K562 (cell line): Measurements from ENCODE around the gene MCHR2. TPM values are rescaled to one million over a fixed set of nuclear protein-coding genes. Genes with fewer than 3 reads are reported as not detected.

ENCODE experiments used
- ATAC-seq: fragments of 200-7000 bp; cut with Tn5 transposase; 3 replicates; pipeline ENCODE4 v1.9.1; 2020; ENCODE audit warnings: moderate library complexity
- BruUV-seq: library from RNA; stranded (reverse); fragments of 400-500 nt; replicated peaks from 2 replicates; lab custom pipeline; 2021; lab: Mats Ljungman, UMichigan
- CTCF ChIA-PET: fragments of 300-600 bp; formaldehyde crosslinking; extraction: SDS; loops from one replicate; lab custom pipeline; 2021; ENCODE audit warnings: low intra/inter-chr PET ratio; lab: Yijun Ruan, JAX
- POLR2A ChIA-PET: fragments of 300-600, 350-650 bp; sonication (Branson Sonifier 250); formaldehyde crosslinking; extraction: SDS; loops from one replicate; lab custom pipeline; 2021; ENCODE audit warnings: antibody characterized with exemption, inconsistent platforms; lab: Yijun Ruan, JAX
- DNase-seq, 4 experiments: peaks; one replicate each; pipeline versions ENCODE4 v3.0.0 to v3.0.0-alpha.2; 2011 to 2018; ENCODE audit warnings: low spot score in 3 of 4, mixed read lengths in 3 of 4; ENCODE audit errors: extremely low read depth in 1 of 4
- FAIRE-seq: peaks from 2 replicates; lab custom pipeline; 2011; peaks lifted over from hg19 to GRCh38; lab: Jason Lieb, UNC
- H2AFZ ChIP-seq: 2 replicates; pipeline ENCODE4 v1.6.0; 2011; ENCODE audit warnings: low read depth, low read length, control low read depth, inconsistent platforms
- H3K27ac ChIP-seq: fragments of 200-600 bp; 3 replicates; pipeline ENCODE4 v1.8.0; 2011; ENCODE audit warnings: low read depth, mild to moderate bottlenecking, control low read depth, inconsistent platforms, low read length, moderate library complexity, mixed read lengths; ENCODE audit errors: extremely low read depth
- H3K27me3 ChIP-seq, 2 experiments: fragments of 300-600 bp in 1 of 2; 2 replicates in 1 of 2; 3 replicates in 1 of 2; pipeline versions ENCODE4 v1.6.0 to v1.8.0; 2011; ENCODE audit warnings: inconsistent platforms in 2 of 2, low read length in 2 of 2, mild to moderate bottlenecking in 1 of 2, mixed read lengths in 1 of 2, moderate library complexity in 1 of 2; ENCODE audit not compliant: control insufficient read depth in 2 of 2, insufficient read depth in 2 of 2
- H3K36me3 ChIP-seq: fragments of 300-600 bp; 3 replicates; pipeline ENCODE4 v1.8.0; 2011; ENCODE audit warnings: mild to moderate bottlenecking, low read length, inconsistent platforms; ENCODE audit not compliant: control insufficient read depth, insufficient read depth
- H3K4me1 ChIP-seq, 2 experiments: fragments of 200-600 bp in 1 of 2; replicated peaks in 1 of 2; 2 replicates in 1 of 2; 3 replicates in 1 of 2; pipeline versions ENCODE4 v1.5.1 to v1.8.0; 2011; ENCODE audit warnings: inconsistent platforms in 2 of 2, low read length in 2 of 2, mild to moderate bottlenecking in 1 of 2, mixed read lengths in 1 of 2, moderate library complexity in 1 of 2; ENCODE audit not compliant: control insufficient read depth in 2 of 2, insufficient read depth in 2 of 2
- H3K4me2 ChIP-seq: 2 replicates; pipeline ENCODE4 v1.6.1; 2011; ENCODE audit warnings: low read length, control low read depth, inconsistent platforms, mixed read lengths; ENCODE audit not compliant: insufficient read depth
- H3K4me3 ChIP-seq: fragments of 200-600 bp; sonication (generic), shearing (Covaris generic); 2 replicates; pipeline ENCODE4 v1.5.1; 2016; ENCODE audit warnings: control low read depth, inconsistent platforms
- H3K79me2 ChIP-seq: fragments of 200-600 bp; 3 replicates; pipeline ENCODE4 v1.8.0; 2011; ENCODE audit warnings: low read length, inconsistent platforms; ENCODE audit not compliant: control insufficient read depth, insufficient read depth
- H3K9ac ChIP-seq, 2 experiments: 2 replicates each; pipeline versions ENCODE4 v1.6.0 to v1.6.1; 2011; ENCODE audit warnings: low read depth in 2 of 2, low read length in 2 of 2, control low read depth in 1 of 2, inconsistent platforms in 1 of 2, mild to moderate bottlenecking in 1 of 2, mixed read lengths in 1 of 2; ENCODE audit not compliant: insufficient read depth in 1 of 2
- H3K9me1 ChIP-seq: one replicate; pipeline ENCODE4 v1.6.0; 2011; ENCODE audit warnings: inconsistent platforms, mild to moderate bottlenecking, low read length, moderate library complexity; ENCODE audit not compliant: control insufficient read depth, insufficient read depth
- H3K9me3 ChIP-seq: replicated peaks from 2 replicates; pipeline ENCODE4 v1.5.1; 2011; ENCODE audit warnings: low read depth, low read length, inconsistent platforms; ENCODE audit not compliant: control insufficient read depth, insufficient read depth
- H4K20me1 ChIP-seq: replicated peaks from 2 replicates; pipeline ENCODE4 v1.6.1; 2011; ENCODE audit warnings: low read length, inconsistent platforms, mixed read lengths; ENCODE audit not compliant: control insufficient read depth, insufficient read depth
- BRD9 ChIP-seq: fragments of 450-650 bp; IDR thresholded peaks from 2 replicates; pipeline ENCODE4 v1.6.1; 2018; ENCODE audit warnings: low read depth; ENCODE audit not compliant: partially characterized antibody
- RNF2 ChIP-seq: sonication (generic); IDR thresholded peaks from 2 replicates; pipeline ENCODE4 v1.6.1; 2016
- STAT5B ChIP-seq: fragments of 250-450 bp; sonication (Bioruptor Pico); IDR thresholded peaks from 2 replicates; pipeline ENCODE4 v1.8.0; 2021; ENCODE audit warnings: mild to moderate bottlenecking, inconsistent platforms
- ZNF408 ChIP-seq: fragments of 250-450 bp; sonication (Bioruptor Pico); IDR thresholded peaks from 2 replicates; pipeline ENCODE4 v1.4.0; 2020; ENCODE audit warnings: low read depth, mild to moderate bottlenecking, moderate library complexity
- WGBS: fragments of 100-300 bp; shearing (Covaris generic); methylation state at CpG from one replicate; pipeline ENCODE4 v1.1.6; 2016; ENCODE audit warnings: low coverage, mixed read lengths; ENCODE audit not compliant: insufficient coverage; ENCODE audit errors: missing lambda C conversion rate; 5-methylcytosine and 5-hydroxymethylcytosine counted together
- in situ Hi-C: fragments of 300-500 bp; cut with MboI; formaldehyde crosslinking; loops from 4 replicates; pipeline ENCODE4 v1.15.0; 2018; ENCODE audit warnings: inconsistent platforms, mixed read lengths
- intact Hi-C: fragments of 100-400 bp; cut with micrococcal nuclease; formaldehyde crosslinking; loops from 2 replicates; pipeline ENCODE4 v1.14.2; 2022
- polyA plus RNA-seq, 8 experiments: library from polyadenylated mRNA; depleted of rRNA in 4 of 8; stranded (reverse) in 5 of 8; unstranded in 3 of 8; fragments of >200 nt; fragmentation: Nextera tagmentation in 2 of 8; fragmentation: Illumina TruSeq in 1 of 8; extraction: Ambion mirVana in 2 of 8; extraction: Trizol in 1 of 8; gene quantifications; 2 replicates each; pipeline versions ENCODE4 v1.2.1 to v1.2.3, GENCODE V29; 2011 to 2014; ENCODE audit warnings: inconsistent platforms in 1 of 8, missing spikeins in 1 of 8
- total RNA-seq, 7 experiments: library from RNA; depleted of rRNA in 6 of 7; stranded (reverse); fragments of >200 nt in 6 of 7; fragmentation: Illumina TruSeq in 2 of 7; extraction: Trizol in 2 of 7; gene quantifications; 2 replicates each; pipeline versions ENCODE4 v1.2.1 to v1.2.3, GENCODE V29; 2011 to 2021; ENCODE audit warnings: low replicate concordance in 1 of 7

Gene MCHR2
- total and polyA plus RNA-seq, 9 of the 15 experiments (the other 6 are each of a cell fraction or from before 2014, with no cell fraction given) = not detected

DNA sequence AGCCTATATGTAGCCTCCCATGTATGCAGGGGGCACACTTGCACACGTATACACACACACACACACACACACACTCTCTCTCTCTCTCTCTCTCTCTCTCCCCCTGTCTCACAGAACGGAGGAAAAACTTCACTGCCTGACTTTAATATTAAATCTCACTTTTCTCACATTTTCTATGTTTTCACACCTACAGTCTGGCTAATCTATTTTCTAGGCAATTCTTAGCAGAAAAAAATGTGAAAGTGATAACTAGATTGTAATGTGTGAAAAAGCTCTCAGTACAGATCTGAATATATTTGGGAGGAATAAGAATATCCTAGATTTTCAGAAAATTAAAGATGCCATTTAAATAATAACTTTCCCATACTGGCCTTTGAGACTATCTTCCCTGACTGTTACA lies 120.9 kb downstream of the MCHR2 start:
- Histone ChIP-seq H3K36me3 (no peaks in the 10 kb centered on the region), H3K4me3 (no peak overlapping the region), H3K27me3 (no peaks in the 10 kb centered on the region), H3K9ac (no peak overlapping the region), H3K9me1 (no peaks in the 10 kb centered on the region), H3K4me2 (no peak overlapping the region), H3K27ac (no peak overlapping the region), H3K9me3 (no peaks in the 10 kb centered on the region), H3K4me1 (no peaks in the 10 kb centered on the region), H4K20me1 (no peaks in the 10 kb centered on the region), H2AFZ (no peak overlapping the region), H3K79me2 (no peaks in the 10 kb centered on the region)
- ChIA-PET CTCF (no interaction called here), POLR2A (no interaction called here)
- WGBS = 0% methylated on average over 2 of the region's 2 CpGs
- in situ Hi-C loops (loop anchor here (25.0 kb wide), 1 partner anchor 214 kb away; no protein-coding TSS in a partner anchor), intact Hi-C loops (no loop called here)
- no TSS peak for BruUV-seq
- ATAC-seq = no peak
- no peak for FAIRE-seq
- no peak for DNase-seq
- TF ChIP-seq BRD9 = no peak

DNA sequence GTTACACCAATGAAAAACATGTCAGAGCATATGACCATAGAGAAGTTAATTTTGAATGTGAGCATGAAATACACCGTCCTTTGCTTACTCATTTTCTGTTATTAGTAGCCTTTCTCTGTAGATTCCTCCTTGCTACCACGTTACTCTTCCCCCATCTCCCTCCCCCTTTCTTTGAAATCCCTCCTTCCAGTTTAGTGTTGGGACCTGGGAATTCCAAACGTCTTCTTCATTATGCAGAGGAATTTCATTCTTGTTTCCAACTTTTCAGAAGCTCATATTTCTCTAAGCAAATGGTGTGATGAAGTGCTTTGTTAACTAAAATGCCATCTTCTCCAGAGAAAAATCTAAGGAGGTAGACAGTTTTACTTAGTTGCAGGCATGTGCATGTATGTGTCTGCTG lies 122.4 kb downstream of the MCHR2 start:
- no peak for FAIRE-seq

More for the DNA sequence above, 122.4 kb downstream of the MCHR2 start:
- H3K4me3 ChIP-seq = no peak overlapping the region
- no peak overlapping the region for H3K9ac ChIP-seq
- H2AFZ ChIP-seq = no peak overlapping the region
- BruUV-seq = no TSS peak
- DNase-seq = no peak
- 0% methylated on average over 3 of the region's 3 CpGs for WGBS
- no peak overlapping the region for H3K4me2 ChIP-seq
- H3K4me1 ChIP-seq = no peaks in the 10 kb centered on the region
- ATAC-seq = no peak
- in situ Hi-C loops = loop anchor here (25.0 kb wide), 1 partner anchor 216 kb away; no protein-coding TSS in a partner anchor
- no peaks in the 10 kb centered on the region for H3K79me2 ChIP-seq
- no peaks in the 10 kb centered on the region for H4K20me1 ChIP-seq
- intact Hi-C loops = no loop called here
- H3K27me3 ChIP-seq = no peaks in the 10 kb centered on the region
- TF ChIP-seq ZNF408 = no peak
- no peak for TF ChIP-seq RNF2
- TF ChIP-seq STAT5B (CRISPR knock-in tag) = no peak
- POLR2A ChIA-PET = no interaction called here
- H3K9me1 ChIP-seq = no peaks in the 10 kb centered on the region
- no peaks in the 10 kb centered on the region for H3K9me3 ChIP-seq
- H3K36me3 ChIP-seq = no peaks in the 10 kb centered on the region
- CTCF ChIA-PET = interaction anchor here (0.5 kb wide), 1 partner anchor 42 kb away, joined by 4 read pairs; no protein-coding TSS in a partner anchor
- no peak overlapping the region for H3K27ac ChIP-seq
